NCI-H510A treated with DMSO at 0.1 percent for 48 hours (cell line): ENCODE results near the gene MAGI1.
"Not testable (repeated sequence)": the region's sequence is repeated elsewhere in the genome, so short reads cannot be mapped to it uniquely, and the experiment has no call there.

Source experiments
- DNase-seq: peaks from one replicate; lab custom pipeline; 2025; lab: John Stamatoyannopoulos, UW

MAGI1 gene

DNA sequence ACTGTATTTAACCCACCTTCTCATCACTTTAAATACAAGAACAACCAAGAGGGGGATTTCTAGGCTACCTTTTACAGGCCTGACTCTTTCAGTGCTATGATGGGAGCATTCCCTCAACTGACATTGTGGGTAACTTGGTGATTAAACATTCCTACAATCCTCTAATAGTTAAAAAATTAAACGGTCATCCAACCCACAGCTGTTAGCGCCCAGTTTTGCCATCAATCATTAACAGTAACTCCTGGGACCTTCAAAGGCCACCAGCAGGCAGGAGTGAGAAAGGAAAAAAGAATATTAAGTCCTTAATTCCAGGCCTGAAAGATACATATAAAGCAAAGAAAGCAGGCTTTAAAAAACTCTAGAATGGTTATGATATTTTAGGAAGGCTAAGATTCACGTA lies 512.1 kb downstream of the MAGI1 start:
- DNase-seq, result no peak

DNA sequence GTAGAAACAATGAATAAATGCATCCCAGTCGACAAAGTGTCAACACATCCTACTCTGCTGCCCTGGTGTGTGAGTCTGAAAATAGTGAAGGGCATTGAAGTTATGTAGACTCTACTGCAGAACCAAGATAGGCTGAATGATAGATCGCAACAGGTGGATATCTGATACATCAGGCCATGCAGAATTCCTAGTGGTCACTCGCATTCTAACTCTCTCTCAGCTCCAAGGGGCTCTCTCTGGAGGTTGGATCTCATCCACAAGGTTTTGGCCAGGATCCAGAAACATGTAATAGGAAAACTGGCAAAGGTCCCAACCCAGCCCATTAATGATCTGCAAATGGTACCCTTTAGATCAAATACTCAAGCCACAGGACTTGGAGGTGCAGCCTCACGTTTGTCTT lies 514.1 kb downstream of the MAGI1 start:
- DNase-seq, result no peak

DNA sequence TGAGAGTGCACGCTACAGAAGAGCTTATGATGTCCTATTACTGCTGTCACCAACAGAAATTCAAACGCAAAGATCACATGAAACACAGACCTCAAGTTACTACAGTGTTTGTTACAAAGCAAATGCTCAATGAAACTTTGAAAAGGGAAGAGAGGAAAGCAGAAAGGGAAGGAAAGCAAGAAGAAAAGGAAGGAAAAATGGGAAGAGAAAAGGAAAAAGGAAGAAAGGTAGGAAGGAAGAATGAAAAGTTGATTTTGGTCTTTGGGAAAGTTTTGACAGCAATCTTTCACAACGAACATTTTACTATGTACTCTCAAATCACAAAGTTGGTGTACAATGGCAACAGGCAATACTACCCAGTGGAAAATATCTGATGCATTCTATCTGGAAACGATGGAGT lies 514.8 kb downstream of the MAGI1 start:
- no peak for DNase-seq

DNA sequence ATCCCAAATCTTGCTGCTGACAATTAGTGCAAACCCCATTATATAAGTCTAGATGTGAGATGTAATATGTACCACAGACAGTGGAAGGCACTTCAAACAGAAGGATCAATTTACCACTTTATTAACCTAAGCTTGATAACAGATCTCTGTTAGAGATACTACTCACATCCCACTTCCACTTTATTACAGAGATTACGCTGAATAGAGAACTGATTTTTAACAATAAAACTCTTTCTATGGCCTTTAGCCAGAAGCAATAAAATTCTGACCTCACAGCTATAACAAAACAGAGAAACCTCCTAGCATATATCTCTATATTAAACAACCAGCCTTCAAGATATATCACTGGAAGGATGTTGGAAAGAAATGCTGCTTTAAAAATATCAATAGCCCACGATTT lies 517.7 kb downstream of the MAGI1 start:
- no peak for DNase-seq

DNA sequence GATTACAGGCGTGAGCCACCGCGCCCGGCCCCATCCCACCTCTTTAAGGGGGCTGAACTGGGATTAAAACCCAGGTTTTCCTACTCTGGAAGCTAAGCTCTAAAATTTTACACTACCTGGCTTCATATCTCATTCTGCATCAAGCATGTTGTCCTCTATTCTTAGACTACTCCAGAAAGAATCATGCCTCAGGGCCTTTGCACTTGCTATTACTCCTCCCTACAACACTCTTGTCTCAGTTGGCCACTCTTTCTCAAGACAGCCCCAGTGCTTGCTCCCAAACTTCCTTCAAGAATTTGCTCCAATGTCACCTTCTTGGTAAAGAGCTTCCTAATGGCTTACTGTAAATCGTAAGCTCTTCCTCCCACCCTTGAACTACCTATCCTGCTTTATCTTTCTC lies 521.7 kb downstream of the MAGI1 start:
- DNase-seq, result no peak

DNA sequence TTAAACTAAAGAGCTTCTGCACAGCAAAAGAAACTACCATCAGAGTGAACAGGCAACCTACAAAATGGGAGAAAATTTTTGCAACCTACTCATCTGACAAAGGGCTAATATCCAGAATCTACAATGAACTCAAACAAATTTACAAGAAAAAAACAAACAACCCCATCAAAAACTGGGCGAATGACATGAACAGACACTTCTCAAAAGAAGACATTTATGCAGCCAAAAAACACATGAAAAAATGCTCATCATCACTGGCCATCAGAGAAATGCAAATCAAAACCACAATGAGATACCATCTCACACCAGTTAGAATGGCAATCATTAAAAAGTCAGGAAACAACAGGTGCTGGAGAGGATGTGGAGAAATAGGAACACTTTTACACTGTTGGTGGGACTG lies 524.4 kb downstream of the MAGI1 start:
- not testable (repeated sequence) for DNase-seq

DNA sequence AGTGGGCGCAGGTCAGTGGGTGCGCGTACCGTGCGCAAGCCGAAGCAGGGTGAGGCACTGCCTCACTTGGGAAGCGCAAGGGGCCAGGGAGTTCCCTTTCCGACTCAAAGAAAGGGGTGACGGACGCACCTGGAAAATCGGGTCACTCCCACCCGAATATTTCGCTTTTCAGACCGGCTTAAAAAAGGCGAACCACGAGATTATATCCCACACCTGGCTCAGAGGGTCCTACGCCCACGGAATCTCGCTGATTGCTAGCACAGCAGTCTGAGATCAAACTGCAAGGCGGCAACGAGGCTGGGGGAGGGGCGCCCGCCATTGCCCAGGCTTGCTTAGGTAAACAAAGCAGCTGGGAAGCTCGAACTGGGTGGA lies 529.3 kb downstream of the MAGI1 start:
- not testable (repeated sequence) for DNase-seq

DNA sequence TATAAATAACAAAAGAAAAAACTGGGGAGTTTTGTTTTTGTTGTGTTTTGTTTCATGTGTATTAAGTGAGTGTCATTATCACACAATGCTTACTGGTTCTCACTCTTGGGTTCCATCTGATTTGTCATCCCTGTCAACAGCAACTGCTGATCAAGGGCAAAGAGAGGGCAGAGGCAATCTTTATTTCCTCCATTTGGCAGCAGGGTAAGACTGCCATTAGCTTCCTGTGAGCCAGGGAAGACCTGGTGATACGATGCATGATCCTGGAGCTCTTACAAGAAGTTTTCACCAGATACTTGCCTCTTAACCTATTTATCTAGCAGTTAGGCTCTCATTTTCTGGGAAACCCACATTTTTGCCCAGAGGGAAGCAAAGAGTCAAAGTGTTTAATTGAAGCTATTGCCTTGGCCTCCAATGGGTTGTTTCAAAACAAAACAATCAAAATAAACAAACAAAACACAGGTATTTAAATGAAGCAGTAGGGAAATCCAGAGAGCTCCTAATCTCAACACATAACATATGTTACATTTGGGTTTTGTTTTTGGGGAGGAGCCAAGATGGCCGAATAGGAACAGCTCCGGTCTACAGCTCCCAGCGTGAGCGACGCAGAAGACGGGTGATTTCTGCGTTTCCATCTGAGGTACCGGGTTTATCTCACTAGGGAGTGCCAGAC lies 529.8 kb downstream of the MAGI1 start:
- no peak for DNase-seq

DNA sequence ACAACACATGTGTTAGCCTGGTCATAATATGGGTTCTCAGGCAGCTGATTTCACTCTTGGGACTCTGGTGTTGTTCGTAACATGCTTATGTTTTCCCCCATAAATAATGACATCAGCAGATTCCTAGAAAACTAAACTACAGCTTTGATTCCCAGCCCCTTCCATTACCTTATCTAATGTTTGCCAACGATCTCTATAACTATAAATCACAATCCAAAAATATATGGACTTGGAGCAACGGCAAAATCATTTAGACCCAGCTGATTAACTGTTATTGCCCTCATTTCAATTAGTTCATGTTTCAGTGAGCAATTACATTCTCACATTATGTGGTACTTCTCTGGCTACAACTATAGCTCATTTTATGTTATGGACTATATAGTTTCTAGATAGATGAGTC lies 531.3 kb downstream of the MAGI1 start:
- no peak for DNase-seq

DNA sequence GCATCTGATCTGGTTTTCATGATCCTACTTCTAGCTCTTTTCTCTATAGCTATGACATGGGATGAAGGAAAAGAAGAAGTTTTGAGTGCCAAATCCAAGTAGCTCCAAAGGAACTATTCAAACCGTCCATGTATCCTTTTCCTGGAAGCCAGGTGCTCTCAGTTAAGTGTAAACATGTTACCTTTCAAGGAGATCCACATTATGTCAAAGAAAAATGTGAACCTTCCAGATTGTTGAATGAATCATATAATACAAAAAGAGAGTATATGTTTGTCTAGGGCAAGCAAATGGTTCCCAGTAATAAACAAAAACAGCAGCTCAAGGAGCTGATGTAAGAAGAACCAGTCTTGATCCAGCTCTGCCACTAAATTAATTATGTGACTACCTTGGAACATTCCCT lies 534.9 kb downstream of the MAGI1 start:
- no peak for DNase-seq

DNA sequence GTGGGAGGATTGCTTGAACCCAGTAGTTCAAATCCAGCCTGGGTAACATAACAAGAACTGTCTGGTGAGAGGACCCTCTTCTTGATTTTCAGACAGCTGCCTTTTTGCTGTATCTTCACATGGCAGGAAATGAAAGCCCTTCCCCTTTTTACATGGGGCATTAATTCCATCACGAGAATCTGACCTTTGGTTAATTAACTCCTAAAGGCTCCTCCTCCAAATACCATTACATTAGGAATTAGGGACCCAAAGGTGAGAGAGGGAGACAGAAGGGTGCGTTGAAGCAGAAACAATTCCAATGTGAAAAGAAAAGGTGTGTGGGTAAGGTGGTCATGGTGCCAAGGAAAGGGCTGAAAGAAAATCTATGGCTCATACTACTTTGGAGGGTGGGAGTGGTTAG lies 536.2 kb downstream of the MAGI1 start:
- DNase-seq, result no peak

DNA sequence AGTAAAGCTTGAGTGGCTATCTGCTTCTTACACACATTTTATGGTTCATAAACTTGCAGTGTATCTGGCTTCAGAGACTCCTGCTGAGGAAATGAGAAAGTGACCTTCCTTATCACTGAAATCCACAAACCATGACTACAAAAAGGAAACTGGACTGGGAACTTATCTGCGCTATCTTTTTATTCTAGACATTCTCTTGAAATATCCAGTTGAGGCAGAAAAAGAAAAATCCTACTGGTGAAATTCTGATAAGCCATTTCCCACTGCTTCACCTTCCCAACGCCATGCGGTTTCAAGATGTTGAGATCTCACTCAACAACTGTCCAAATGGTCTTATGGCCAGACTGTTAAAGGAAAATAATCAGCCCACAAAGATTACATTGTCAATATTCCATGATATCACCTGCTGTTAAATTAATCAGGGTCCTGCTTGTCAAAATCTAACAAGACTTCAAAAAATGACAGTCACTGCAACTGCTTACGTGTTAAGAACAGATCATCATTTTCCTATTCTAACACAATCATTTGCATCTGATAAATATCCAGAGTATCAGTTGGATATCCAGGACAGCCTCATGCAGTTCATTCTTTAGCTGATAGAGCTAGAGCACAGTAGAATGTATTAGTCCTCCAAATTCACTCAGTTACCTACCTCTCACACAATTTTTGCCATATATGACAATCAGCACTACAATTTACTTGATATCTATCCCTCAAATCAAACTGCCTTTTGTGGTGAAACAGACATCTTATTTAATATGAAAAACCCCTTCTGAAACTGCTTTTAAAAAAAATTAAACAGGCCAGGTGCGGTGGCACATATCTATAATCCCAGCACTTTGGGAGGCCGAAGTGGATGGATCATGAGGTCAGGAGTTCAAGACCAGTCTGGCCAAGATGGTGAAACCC lies 538.1 kb downstream of the MAGI1 start:
- DNase-seq, result no peak

DNA sequence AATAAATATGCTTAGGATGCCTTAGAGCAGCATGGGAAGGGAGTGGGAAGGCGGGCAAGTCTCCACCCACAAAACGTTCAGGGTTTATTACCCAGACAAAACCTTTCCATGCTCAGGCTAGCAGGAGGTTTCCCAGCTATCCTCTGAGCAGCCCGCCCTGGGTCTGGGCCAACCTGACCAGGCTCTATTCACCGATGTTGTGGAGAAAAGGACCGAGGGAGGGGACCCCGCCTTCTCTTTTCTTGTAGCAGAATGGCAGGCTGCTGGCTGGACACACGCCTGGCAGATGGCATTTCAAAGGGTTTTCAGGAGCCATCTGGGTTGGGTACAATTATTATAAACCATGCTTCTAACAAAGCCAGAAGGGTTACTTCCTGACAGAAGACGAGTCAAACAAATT lies 540.9 kb downstream of the MAGI1 start:
- no peak for DNase-seq

DNA sequence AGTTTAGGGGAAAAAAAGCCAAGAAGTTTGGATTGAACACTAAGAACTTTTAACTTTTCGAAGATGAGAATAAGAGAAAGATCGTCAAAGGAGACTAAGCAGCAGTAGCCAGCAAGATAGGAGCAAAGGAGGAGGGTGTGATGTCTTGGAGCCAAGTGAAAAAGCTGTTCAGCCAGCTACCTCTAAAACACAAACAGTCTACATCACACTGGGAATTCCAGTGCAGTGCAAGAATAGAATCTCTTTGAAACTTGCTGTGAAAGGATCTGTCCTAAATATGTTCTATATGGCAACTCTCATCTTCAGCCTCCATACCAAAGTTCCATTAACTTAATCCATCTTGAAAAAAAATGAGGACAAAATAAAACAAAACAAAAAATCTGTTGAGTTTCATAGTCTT lies 541.5 kb downstream of the MAGI1 start:
- DNase-seq, result no peak

DNA sequence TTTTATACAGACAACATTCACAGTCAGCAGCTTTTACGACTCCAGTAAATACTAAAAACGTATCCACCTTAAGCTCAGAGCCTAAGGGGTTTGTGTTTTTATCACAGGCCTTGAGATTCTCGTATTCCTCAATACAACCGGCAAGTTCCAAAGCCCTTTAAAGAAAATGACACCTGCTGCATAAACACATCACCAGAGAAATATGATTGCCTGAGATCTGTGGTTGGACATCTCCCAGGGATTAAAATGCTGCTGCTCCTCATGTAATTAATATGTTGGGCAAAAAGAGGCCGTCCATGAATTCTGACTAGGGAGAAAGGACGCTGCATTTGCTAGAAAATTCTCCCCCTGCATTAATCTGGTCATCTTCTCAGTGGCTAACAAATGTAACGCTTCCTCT lies 544.8 kb downstream of the MAGI1 start:
- DNase-seq, result no peak

DNA sequence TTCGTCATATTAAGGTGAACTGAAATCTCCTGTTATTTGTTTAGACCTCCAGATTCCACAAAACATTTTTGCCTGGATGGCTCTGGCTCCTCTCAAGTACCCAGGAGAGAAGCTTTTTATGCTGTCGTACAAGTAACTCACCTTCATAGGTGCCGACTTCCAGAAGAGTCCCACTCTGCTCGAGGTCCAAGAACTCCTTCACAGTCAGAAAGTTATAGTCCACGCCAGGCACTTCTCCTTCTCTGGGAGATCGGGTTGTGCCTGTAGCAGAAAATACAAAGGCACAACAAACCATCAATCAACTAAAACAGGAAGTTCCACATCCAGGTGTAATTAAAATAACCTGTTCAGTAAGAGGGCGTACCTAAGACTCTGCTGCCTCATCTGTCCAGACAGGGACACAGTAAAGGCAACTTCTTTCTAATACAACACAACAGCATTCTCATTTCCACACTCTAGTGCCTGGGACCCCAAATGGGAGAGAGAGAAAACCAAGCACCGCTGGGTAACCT lies 545.3 kb downstream of the MAGI1 start:
- peak; percentile 22 for DNase-seq

DNA sequence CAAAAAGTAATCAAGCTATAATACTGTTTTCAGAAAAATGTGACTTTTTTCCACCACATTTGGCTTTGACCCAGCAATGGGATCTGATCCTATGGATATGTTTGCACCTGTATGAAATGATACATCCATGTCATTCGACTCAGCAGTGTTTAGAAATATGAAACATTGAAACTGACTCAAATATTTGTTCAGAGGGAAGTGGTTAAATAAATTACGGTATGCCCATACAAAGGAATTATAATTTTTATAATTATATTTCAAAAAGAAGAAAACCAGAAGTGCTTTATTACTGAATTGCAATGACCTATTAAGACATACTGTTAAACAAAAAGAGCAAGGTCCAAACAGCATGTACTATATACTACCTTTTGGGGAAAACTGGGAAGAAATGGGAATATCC lies 546.5 kb downstream of the MAGI1 start:
- no peak for DNase-seq

DNA sequence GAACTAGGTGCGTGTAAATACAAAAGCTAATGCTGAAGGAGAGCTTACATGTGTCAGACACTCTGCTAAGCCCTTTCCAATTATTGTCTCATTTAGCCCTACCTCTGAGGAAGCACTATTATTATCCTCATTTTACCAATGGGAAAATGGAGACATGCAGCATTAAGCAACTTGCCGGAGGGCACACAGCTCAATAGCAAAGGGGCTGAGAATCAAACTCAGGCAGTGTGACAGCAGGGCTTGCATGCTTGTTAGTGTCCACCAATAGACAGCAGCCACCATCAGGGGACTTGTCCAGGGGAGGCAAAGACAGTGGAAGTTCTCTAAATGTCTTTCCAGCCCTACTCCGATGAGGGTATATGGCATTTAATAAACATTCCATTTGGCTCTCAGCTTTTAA lies 548.6 kb downstream of the MAGI1 start:
- DNase-seq, result no peak

DNA sequence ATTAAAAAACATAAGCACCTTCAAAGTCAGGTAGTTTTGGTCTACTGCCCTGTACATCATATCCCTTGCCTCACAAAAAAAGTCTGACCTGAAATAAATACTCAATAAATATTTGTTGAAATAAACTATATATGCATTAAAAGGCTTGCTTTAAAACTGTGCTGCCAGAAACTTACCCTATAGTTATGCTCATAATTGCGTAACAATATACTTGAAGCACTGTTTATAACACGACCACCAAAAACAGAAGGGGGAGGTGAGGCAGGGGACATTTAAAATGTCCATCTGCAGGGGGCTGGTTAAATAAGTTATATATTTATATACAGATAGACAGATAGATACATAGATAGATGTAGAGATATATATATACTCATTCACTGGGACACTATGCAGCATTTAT lies 549.5 kb downstream of the MAGI1 start:
- no peak for DNase-seq

DNA sequence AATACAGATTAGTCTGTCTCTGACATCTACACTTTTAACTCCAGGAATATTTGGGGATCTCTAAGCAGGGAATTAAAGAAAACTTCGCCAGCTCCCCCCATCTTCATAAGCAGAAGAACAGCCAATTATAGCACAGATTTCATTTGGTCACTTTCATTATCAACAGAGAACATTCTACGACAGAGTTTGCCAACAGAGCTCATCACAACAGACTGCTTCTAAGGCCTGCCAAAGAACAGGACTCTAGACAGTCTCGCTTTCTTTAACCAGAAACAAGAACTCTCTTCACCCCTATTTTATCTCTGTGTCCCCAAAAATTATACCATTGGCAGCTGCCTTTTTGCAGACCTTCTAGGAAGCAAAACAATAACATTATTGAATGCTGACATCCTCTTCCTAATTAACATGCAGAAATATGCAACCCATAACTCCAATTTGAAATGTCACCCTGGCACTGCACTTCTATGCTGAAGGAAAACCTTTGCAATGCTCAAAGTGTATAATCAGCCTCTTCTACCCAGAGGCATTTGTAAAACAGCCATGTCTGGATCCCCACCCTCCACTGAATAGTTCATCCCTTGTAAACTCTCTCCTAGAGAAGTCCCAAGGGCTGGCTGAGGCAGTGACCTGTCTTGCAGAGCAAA lies 552.8 kb downstream of the MAGI1 start:
- DNase-seq, result no peak

DNA sequence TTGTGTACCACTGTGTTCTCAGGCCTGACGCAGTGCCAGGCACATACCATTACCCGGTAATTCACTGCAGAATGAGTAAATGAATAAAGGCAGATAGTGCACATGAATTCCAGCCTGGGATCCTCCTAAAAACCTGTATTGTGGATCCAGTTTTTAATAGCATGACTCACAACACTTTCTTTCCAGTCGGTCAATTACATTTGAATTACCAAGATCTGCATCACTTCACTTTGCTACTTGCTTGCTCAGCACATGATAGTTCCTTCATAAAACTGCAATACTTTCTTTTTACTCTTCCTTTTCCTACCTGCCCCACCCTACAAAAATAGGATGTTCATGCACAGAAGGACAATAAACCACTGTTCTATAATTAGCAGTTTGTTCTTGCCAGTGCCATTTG lies 553.8 kb downstream of the MAGI1 start:
- no peak for DNase-seq

DNA sequence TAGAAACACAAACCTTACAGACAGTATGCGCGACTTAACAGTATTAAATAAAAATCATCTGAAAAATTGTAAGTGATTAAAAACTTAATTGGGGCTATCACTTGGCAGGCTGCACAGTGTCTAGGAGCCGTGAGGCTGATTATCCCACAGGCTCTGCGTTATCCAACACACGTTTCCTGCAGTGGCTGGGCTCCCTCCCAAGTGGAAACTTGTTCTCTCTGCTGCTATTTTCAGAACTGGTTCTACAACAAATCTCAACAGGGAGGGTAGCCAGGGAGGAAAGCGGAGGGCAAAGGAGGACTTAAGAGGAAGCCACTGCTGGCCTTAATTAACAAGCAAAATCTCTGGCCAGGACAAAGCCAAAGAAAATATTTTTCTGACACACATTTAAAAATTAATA lies 555.2 kb downstream of the MAGI1 start:
- DNase-seq, result peak; percentile 55

DNA sequence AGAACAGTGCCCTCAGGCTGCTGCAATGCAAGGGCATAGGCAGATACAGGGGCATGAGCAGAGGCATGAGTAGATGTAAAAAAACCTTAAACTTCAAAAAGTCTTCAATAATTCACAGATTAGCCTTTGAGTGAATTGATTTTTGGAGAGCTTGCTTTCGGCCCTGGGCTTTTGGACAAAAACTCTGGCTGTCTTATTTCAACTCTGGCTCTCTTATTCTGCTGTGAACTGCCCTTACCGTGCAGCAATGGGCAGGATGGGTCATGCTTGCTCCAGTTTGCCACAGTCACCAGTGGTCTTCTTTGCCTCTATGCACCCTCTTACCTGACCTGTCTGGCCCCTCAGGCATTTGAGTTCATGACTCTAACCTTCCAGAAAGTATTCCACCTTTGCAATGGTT lies 555.7 kb downstream of the MAGI1 start:
- DNase-seq, result no peak
